ENCODE results near the gene SMIM23.

The SMIM23 gene

GRCh38 chr5:171813813-171814490 is 28.3 kb downstream of the SMIM23 start:
- Histone ChIP-seq H3K36me3 (ENCODE audit: control insufficient read depth, insufficient read depth, low read length) (no peaks in the 10 kb centered on the region), H3K27ac (ENCODE audit: low read length) (no peak overlapping the region), H3K27me3 (ENCODE audit: control insufficient read depth, insufficient read depth, low read length) (no peaks in the 10 kb centered on the region), H3K9me3 (ENCODE audit: control insufficient read depth, insufficient read depth, low read length) (no peaks in the 10 kb centered on the region), H3K4me1 (ENCODE audit: control insufficient read depth, insufficient read depth, low read length) (no peaks in the 10 kb centered on the region), H3K4me3 (ENCODE audit: low read length) (no peak overlapping the region)
- DNase-seq (ENCODE audit: low read depth, low spot score), result no peak
- WGBS (ENCODE audit: insufficient coverage, insufficient read length), result no CpG with 5 or more reads among the region's 7 CpGs

- H3K4me3 ChIP-seq (ENCODE audit: low read length), result no peak overlapping the region
- WGBS (ENCODE audit: insufficient coverage, insufficient read length), result no CpG with 5 or more reads among the region's 1 CpG
- H3K27ac ChIP-seq (ENCODE audit: low read length), result no peak overlapping the region
- no peaks in the 10 kb centered on the region for H3K9me3 ChIP-seq (ENCODE audit: control insufficient read depth, insufficient read depth, low read length)
- no peaks in the 10 kb centered on the region for H3K27me3 ChIP-seq (ENCODE audit: control insufficient read depth, insufficient read depth, low read length)
- DNase-seq (ENCODE audit: low read depth, low spot score), result no peak
- H3K36me3 ChIP-seq (ENCODE audit: control insufficient read depth, insufficient read depth, low read length), result no peaks in the 10 kb centered on the region
- H3K4me1 ChIP-seq (ENCODE audit: control insufficient read depth, insufficient read depth, low read length), result no peaks in the 10 kb centered on the region
Observed at GRCh38 chr5:171816666-171817065, 31.0 kb downstream of the SMIM23 start.

GRCh38 chr5:171820561-171820960 is 34.9 kb downstream of the SMIM23 start:
- WGBS (ENCODE audit: insufficient coverage, insufficient read length), result no CpG with 5 or more reads among the region's 11 CpGs
- H3K4me3 ChIP-seq (ENCODE audit: low read length), result no peak overlapping the region
- H3K36me3 ChIP-seq (ENCODE audit: control insufficient read depth, insufficient read depth, low read length), result no peaks in the 10 kb centered on the region
- H3K4me1 ChIP-seq (ENCODE audit: control insufficient read depth, insufficient read depth, low read length), result no peaks in the 10 kb centered on the region
- no peak for DNase-seq (ENCODE audit: low read depth, low spot score)
- H3K27me3 ChIP-seq (ENCODE audit: control insufficient read depth, insufficient read depth, low read length), result no peaks in the 10 kb centered on the region
- no peaks in the 10 kb centered on the region for H3K9me3 ChIP-seq (ENCODE audit: control insufficient read depth, insufficient read depth, low read length)
- H3K27ac ChIP-seq (ENCODE audit: low read length), result no peak overlapping the region

GRCh38 chr5:171821286-171821685 is 35.7 kb downstream of the SMIM23 start:
- Histone ChIP-seq H3K36me3 (ENCODE audit: control insufficient read depth, insufficient read depth, low read length) (no peaks in the 10 kb centered on the region), H3K4me3 (ENCODE audit: low read length) (no peak overlapping the region), H3K4me1 (ENCODE audit: control insufficient read depth, insufficient read depth, low read length) (no peaks in the 10 kb centered on the region), H3K27ac (ENCODE audit: low read length) (no peak overlapping the region), H3K9me3 (ENCODE audit: control insufficient read depth, insufficient read depth, low read length) (no peaks in the 10 kb centered on the region), H3K27me3 (ENCODE audit: control insufficient read depth, insufficient read depth, low read length) (no peaks in the 10 kb centered on the region)
- DNase-seq (ENCODE audit: low read depth, low spot score), result no peak
- WGBS (ENCODE audit: insufficient coverage, insufficient read length), result no CpG with 5 or more reads among the region's 4 CpGs

GRCh38 chr5:171823269-171823668 is 37.7 kb downstream of the SMIM23 start:
- Histone ChIP-seq H3K9me3 (ENCODE audit: control insufficient read depth, insufficient read depth, low read length) (no peaks in the 10 kb centered on the region), H3K4me1 (ENCODE audit: control insufficient read depth, insufficient read depth, low read length) (no peaks in the 10 kb centered on the region), H3K27ac (ENCODE audit: low read length) (no peak overlapping the region), H3K36me3 (ENCODE audit: control insufficient read depth, insufficient read depth, low read length) (no peaks in the 10 kb centered on the region), H3K4me3 (ENCODE audit: low read length) (no peak overlapping the region), H3K27me3 (ENCODE audit: control insufficient read depth, insufficient read depth, low read length) (no peaks in the 10 kb centered on the region)
- WGBS (ENCODE audit: insufficient coverage, insufficient read length), result no CpG with 5 or more reads among the region's 5 CpGs
- DNase-seq (ENCODE audit: low read depth, low spot score), result no peak

- Histone ChIP-seq H3K9me3 (ENCODE audit: control insufficient read depth, insufficient read depth, low read length) (no peaks in the 10 kb centered on the region), H3K4me3 (ENCODE audit: low read length) (no peak overlapping the region), H3K4me1 (ENCODE audit: control insufficient read depth, insufficient read depth, low read length) (no peaks in the 10 kb centered on the region), H3K27ac (ENCODE audit: low read length) (no peak overlapping the region), H3K36me3 (ENCODE audit: control insufficient read depth, insufficient read depth, low read length) (no peaks in the 10 kb centered on the region), H3K27me3 (ENCODE audit: control insufficient read depth, insufficient read depth, low read length) (no peaks in the 10 kb centered on the region)
- no peak for DNase-seq (ENCODE audit: low read depth, low spot score)
- no CpG with 5 or more reads among the region's 3 CpGs for WGBS (ENCODE audit: insufficient coverage, insufficient read length)
Observed at GRCh38 chr5:171825051-171825450, 39.4 kb downstream of the SMIM23 start.

- H3K36me3 ChIP-seq (ENCODE audit: control insufficient read depth, insufficient read depth, low read length), result no peaks in the 10 kb centered on the region
- H3K4me3 ChIP-seq (ENCODE audit: low read length), result no peak overlapping the region
- no CpG with 5 or more reads among the region's 5 CpGs for WGBS (ENCODE audit: insufficient coverage, insufficient read length)
- H3K27ac ChIP-seq (ENCODE audit: low read length), result no peak overlapping the region
- no peaks in the 10 kb centered on the region for H3K9me3 ChIP-seq (ENCODE audit: control insufficient read depth, insufficient read depth, low read length)
- no peaks in the 10 kb centered on the region for H3K4me1 ChIP-seq (ENCODE audit: control insufficient read depth, insufficient read depth, low read length)
- H3K27me3 ChIP-seq (ENCODE audit: control insufficient read depth, insufficient read depth, low read length), result no peaks in the 10 kb centered on the region
- DNase-seq (ENCODE audit: low read depth, low spot score), result no peak
Observed at GRCh38 chr5:171826132-171826531, 40.5 kb downstream of the SMIM23 start.

GRCh38 chr5:171827162-171827561 is 41.5 kb downstream of the SMIM23 start:
- H3K36me3 ChIP-seq (ENCODE audit: control insufficient read depth, insufficient read depth, low read length), result no peaks in the 10 kb centered on the region
- H3K27ac ChIP-seq (ENCODE audit: low read length), result no peak overlapping the region
- no peaks in the 10 kb centered on the region for H3K4me1 ChIP-seq (ENCODE audit: control insufficient read depth, insufficient read depth, low read length)
- H3K27me3 ChIP-seq (ENCODE audit: control insufficient read depth, insufficient read depth, low read length), result no peaks in the 10 kb centered on the region
- H3K4me3 ChIP-seq (ENCODE audit: low read length), result no peak overlapping the region
- H3K9me3 ChIP-seq (ENCODE audit: control insufficient read depth, insufficient read depth, low read length), result no peaks in the 10 kb centered on the region
- no peak for DNase-seq (ENCODE audit: low read depth, low spot score)
- WGBS (ENCODE audit: insufficient coverage, insufficient read length), result 100% methylated on average over 4 of the region's 9 CpGs

- no peaks in the 10 kb centered on the region for H3K27me3 ChIP-seq (ENCODE audit: control insufficient read depth, insufficient read depth, low read length)
- no peaks in the 10 kb centered on the region for H3K9me3 ChIP-seq (ENCODE audit: control insufficient read depth, insufficient read depth, low read length)
- no peak overlapping the region for H3K27ac ChIP-seq (ENCODE audit: low read length)
- no peaks in the 10 kb centered on the region for H3K36me3 ChIP-seq (ENCODE audit: control insufficient read depth, insufficient read depth, low read length)
- no peak overlapping the region for H3K4me3 ChIP-seq (ENCODE audit: low read length)
- no peaks in the 10 kb centered on the region for H3K4me1 ChIP-seq (ENCODE audit: control insufficient read depth, insufficient read depth, low read length)
- no CpG with 5 or more reads among the region's 1 CpG for WGBS (ENCODE audit: insufficient coverage, insufficient read length)
- no peak for DNase-seq (ENCODE audit: low read depth, low spot score)
Observed at GRCh38 chr5:171830686-171831085, 45.1 kb downstream of the SMIM23 start.

GRCh38 chr5:171832775-171833174 is 47.2 kb downstream of the SMIM23 start:
- H3K9me3 ChIP-seq (ENCODE audit: control insufficient read depth, insufficient read depth, low read length), result no peaks in the 10 kb centered on the region
- H3K4me1 ChIP-seq (ENCODE audit: control insufficient read depth, insufficient read depth, low read length), result no peaks in the 10 kb centered on the region
- no peak for DNase-seq (ENCODE audit: low read depth, low spot score)
- no peaks in the 10 kb centered on the region for H3K36me3 ChIP-seq (ENCODE audit: control insufficient read depth, insufficient read depth, low read length)
- H3K27ac ChIP-seq (ENCODE audit: low read length), result no peak overlapping the region
- no peaks in the 10 kb centered on the region for H3K27me3 ChIP-seq (ENCODE audit: control insufficient read depth, insufficient read depth, low read length)
- H3K4me3 ChIP-seq (ENCODE audit: low read length), result no peak overlapping the region
- no CpG with 5 or more reads among the region's 2 CpGs for WGBS (ENCODE audit: insufficient coverage, insufficient read length)

GRCh38 chr5:171834461-171834860 is 48.8 kb downstream of the SMIM23 start:
- Histone ChIP-seq H3K4me1 (ENCODE audit: control insufficient read depth, insufficient read depth, low read length) (no peaks in the 10 kb centered on the region), H3K27ac (ENCODE audit: low read length) (no peak overlapping the region), H3K4me3 (ENCODE audit: low read length) (no peak overlapping the region), H3K36me3 (ENCODE audit: control insufficient read depth, insufficient read depth, low read length) (no peaks in the 10 kb centered on the region), H3K9me3 (ENCODE audit: control insufficient read depth, insufficient read depth, low read length) (no peaks in the 10 kb centered on the region), H3K27me3 (ENCODE audit: control insufficient read depth, insufficient read depth, low read length) (no peaks in the 10 kb centered on the region)
- WGBS (ENCODE audit: insufficient coverage, insufficient read length), result no CpG with 5 or more reads among the region's 2 CpGs
- DNase-seq (ENCODE audit: low read depth, low spot score), result no peak
